HepG2 (cell line): ENCODE measurements around the gene KAZALD1. TPM values are rescaled to one million over a fixed set of nuclear protein-coding genes. Genes with fewer than 3 reads are reported as not detected.

Experiments used
- CHD4 ChIP-seq: fragments of 200-600 bp; sonication (generic); IDR thresholded peaks from 2 replicates; pipeline ENCODE4 v1.7.0; 2017; ENCODE audit warnings: mild to moderate bottlenecking, low read length, borderline replicate concordance
- E2F2 ChIP-seq: sonication (generic); formaldehyde crosslinking; IDR thresholded peaks from 2 replicates; pipeline ENCODE4 v1.4.0; 2020; ENCODE audit warnings: missing genetic modification reagents, borderline replicate concordance
- GATAD1 ChIP-seq: IDR thresholded peaks from 2 replicates; pipeline ENCODE4 v1.6.1; 2016; ENCODE audit warnings: missing genetic modification reagents, missing compliant biosample characterization
- HOXA3 ChIP-seq: sonication (generic); formaldehyde crosslinking; IDR thresholded peaks from 2 replicates; pipeline ENCODE4 v1.5.0; 2020; ENCODE audit warnings: missing genetic modification reagents
- MYPOP ChIP-seq: sonication (generic); formaldehyde crosslinking; IDR thresholded peaks from 2 replicates; pipeline ENCODE4 v1.8.1; 2023; ENCODE audit warnings: mild to moderate bottlenecking, moderate library complexity, missing genetic modification reagents
- RXRA ChIP-seq: sonication (generic); formaldehyde crosslinking; IDR thresholded peaks from 2 replicates; pipeline ENCODE4 v1.5.1; 2020; ENCODE audit warnings: missing genetic modification reagents
- SALL1 ChIP-seq: sonication (generic); formaldehyde crosslinking; IDR thresholded peaks from 2 replicates; pipeline ENCODE4 v1.8.0; 2022; ENCODE audit warnings: mild to moderate bottlenecking, missing genetic modification reagents
- SALL2 ChIP-seq: sonication (generic); formaldehyde crosslinking; IDR thresholded peaks from 2 replicates; pipeline ENCODE4 v1.8.1; 2023; ENCODE audit warnings: mild to moderate bottlenecking, missing genetic modification reagents, inconsistent platforms
- SIN3B ChIP-seq: fragments of 150-350 bp; IDR thresholded peaks from 2 replicates; pipeline ENCODE4 v1.6.1; 2014; ENCODE audit warnings: low read length
- SYNCRIP ChIP-seq: fragments of 200-400 bp; formaldehyde crosslinking; IDR thresholded peaks from 2 replicates; pipeline ENCODE4 v1.6.1; 2018; ENCODE audit warnings: mild to moderate bottlenecking, low read depth, low read length; ENCODE audit not compliant: insufficient read depth
- ZBTB4 ChIP-seq: sonication (generic); formaldehyde crosslinking; IDR thresholded peaks from 2 replicates; pipeline ENCODE4 v1.4.0; 2020; ENCODE audit warnings: missing genetic modification reagents, mild to moderate bottlenecking, borderline replicate concordance
- ZNF205 ChIP-seq: IDR thresholded peaks from 2 replicates; pipeline ENCODE4 v1.6.1; 2018; ENCODE audit warnings: missing biosample characterization, missing genetic modification reagents
- ZNF260 ChIP-seq: sonication (generic); formaldehyde crosslinking; IDR thresholded peaks from 2 replicates; pipeline ENCODE4 v1.4.0; 2020; ENCODE audit warnings: missing genetic modification reagents, low read depth, mild to moderate bottlenecking, borderline replicate concordance
- ZNF263 ChIP-seq: sonication (generic); formaldehyde crosslinking; IDR thresholded peaks from 2 replicates; pipeline ENCODE4 v1.4.0; 2020; ENCODE audit warnings: missing genetic modification reagents
- ZNF281 ChIP-seq: sonication (generic); formaldehyde crosslinking; IDR thresholded peaks from 2 replicates; pipeline ENCODE4 v1.4.0; 2020; ENCODE audit warnings: missing genetic modification reagents, borderline replicate concordance
- ZNF331 ChIP-seq: sonication (generic); formaldehyde crosslinking; IDR thresholded peaks from 2 replicates; pipeline ENCODE4 v1.4.0; 2020; ENCODE audit warnings: missing genetic modification reagents
- ZNF350 ChIP-seq: sonication (generic); formaldehyde crosslinking; IDR thresholded peaks from 2 replicates; pipeline ENCODE4 v1.4.0; 2020; ENCODE audit warnings: mild to moderate bottlenecking, low read depth, missing genetic modification reagents, borderline replicate concordance
- ZNF891 ChIP-seq: sonication (generic); formaldehyde crosslinking; IDR thresholded peaks from 2 replicates; pipeline ENCODE4 v1.5.0; 2020; ENCODE audit warnings: mild to moderate bottlenecking, missing genetic modification reagents
- ZSCAN29 ChIP-seq: sonication (generic); formaldehyde crosslinking; conservative IDR thresholded peaks from 2 replicates; pipeline ENCODE4 v1.4.0; 2020; ENCODE audit warnings: mild to moderate bottlenecking, missing genetic modification reagents
- polyA plus RNA-seq, 8 experiments: library from polyadenylated mRNA; depleted of rRNA in 3 of 8; stranded (reverse) in 7 of 8; unstranded in 1 of 8; fragments of >200 nt; fragmentation: Illumina TruSeq in 4 of 8; extraction: Trizol in 4 of 8; gene quantifications; 2 replicates each; pipeline versions ENCODE4 v1.2.1 to v1.2.3, GENCODE V29; 2011 to 2016; ENCODE audit warnings: low read depth in 4 of 8, missing spikeins in 1 of 8, mixed read lengths in 1 of 8; ENCODE audit not compliant: insufficient read depth in 1 of 8
- total RNA-seq, 5 experiments: library from RNA; depleted of rRNA; stranded (reverse); fragments of >200 nt; fragmentation: Illumina TruSeq; extraction: Trizol; gene quantifications; 2 replicates each; pipeline ENCODE4 v1.2.3, GENCODE V29; 2016; ENCODE audit warnings: low read depth in 1 of 5
- TF ChIP-seq, protein P1 (sequence below): sonication (generic); formaldehyde crosslinking; IDR thresholded peaks from 2 replicates; pipeline ENCODE4 v1.8.0; 2022; ENCODE audit warnings: mild to moderate bottlenecking, missing genetic modification reagents, moderate library complexity

The KAZALD1 gene
- total and polyA plus RNA-seq, 2 of the 13 experiments (the other 11 are each of a cell fraction or from before 2014, with no cell fraction given): 16.7 to 27.7 TPM

DNA sequence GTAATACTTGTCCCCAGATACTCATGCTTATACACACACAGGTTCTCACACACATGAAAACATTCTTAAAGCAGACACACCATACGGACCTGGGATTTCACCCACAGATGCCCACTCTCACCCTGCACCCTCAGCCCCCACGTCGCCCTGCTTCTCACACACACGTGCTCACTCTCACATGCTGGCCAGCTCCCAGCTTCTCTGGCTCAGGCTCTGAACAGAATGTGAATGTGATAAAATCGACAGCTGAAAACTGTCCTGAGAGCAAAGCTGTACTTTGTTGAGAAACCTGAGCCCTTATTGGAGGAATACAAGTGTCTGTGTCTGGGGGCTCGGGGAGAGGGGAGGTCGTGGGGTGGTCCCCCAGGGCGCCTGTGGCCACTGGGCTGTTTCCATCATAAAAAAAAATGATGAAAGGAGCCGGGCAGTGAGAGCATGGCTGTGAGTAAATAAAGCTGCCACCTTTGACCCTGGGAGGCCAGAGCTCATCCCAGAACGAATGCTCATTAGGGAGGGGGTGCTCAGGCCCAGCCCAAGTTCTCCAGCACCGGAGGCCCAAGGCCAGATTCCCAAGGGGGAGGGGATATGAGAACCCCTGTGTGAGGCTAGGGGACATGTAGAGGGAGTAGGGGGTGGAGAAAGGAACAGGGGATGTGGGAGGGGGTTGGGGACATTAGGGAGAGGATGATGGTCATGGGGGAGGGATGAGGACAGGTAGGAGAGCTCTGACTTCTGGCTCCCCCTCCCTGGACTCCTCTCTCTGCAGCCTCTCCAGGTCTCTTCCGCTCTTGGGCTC, 51.2 kb downstream of the KAZALD1 start (continued):
- TF ChIP-seq ZNF281 (CRISPR knock-in tag) (peak; percentile 78; the same call in 1 of the 2 replicates), ZNF263 (CRISPR knock-in tag) (peak; percentile 74), RXRA (peak; percentile 46; the same call in 1 of the 2 replicates), ZBTB4 (CRISPR knock-in tag) (no peak), CHD4 (peak; percentile 88; the same call in 1 of the 2 replicates), GATAD1 (CRISPR knock-in tag) (peak; percentile 40; the same call in 1 of the 2 replicates), SALL1 (peak; percentile 72; the same call in 1 of the 2 replicates), MYPOP (CRISPR knock-in tag) (0 out of 2 replicates have a peak, but pooled peaks have one; percentile 7), SALL2 (CRISPR knock-in tag) (no peak), ZNF891 (CRISPR knock-in tag) (no peak), ZSCAN29 (CRISPR knock-in tag) (no peak), SYNCRIP (no peak), ZNF331 (peak; percentile 44), ZNF350 (CRISPR knock-in tag) (peak; percentile 58; the same call in 1 of the 2 replicates), HOXA3 (CRISPR knock-in tag) (0 out of 2 replicates have a peak, but pooled peaks have one; percentile 31), E2F2 (CRISPR knock-in tag) (no peak), ZNF260 (CRISPR knock-in tag) (no peak), SIN3B (no peak), ZNF205 (CRISPR knock-in tag) (peak; percentile 68; the same call in 1 of the 2 replicates)
- TF ChIP-seq, protein P1, sequence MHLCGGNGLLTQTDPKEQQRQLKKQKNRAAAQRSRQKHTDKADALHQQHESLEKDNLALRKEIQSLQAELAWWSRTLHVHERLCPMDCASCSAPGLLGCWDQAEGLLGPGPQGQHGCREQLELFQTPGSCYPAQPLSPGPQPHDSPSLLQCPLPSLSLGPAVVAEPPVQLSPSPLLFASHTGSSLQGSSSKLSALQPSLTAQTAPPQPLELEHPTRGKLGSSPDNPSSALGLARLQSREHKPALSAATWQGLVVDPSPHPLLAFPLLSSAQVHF (CRISPR knock-in tag): 0 out of 2 replicates have a peak, but pooled peaks have one; percentile 7
